DND-41 (cell line): ENCODE data around the gene SMPD4.
"Not testable (repeated sequence)": the region's sequence is repeated elsewhere in the genome, so short reads cannot be mapped to it uniquely, and the experiment has no call there.

Experiments
- CTCF ChIP-seq: IDR thresholded peaks from 2 replicates; pipeline ENCODE4 v1.5.1; 2012; ENCODE audit warnings: borderline replicate concordance, low read length, moderate library complexity, mild to moderate bottlenecking; ENCODE audit not compliant: poor library complexity, severe bottlenecking; ENCODE audit errors: extremely low read depth
- EZH2 ChIP-seq: IDR thresholded peaks from 3 replicates; pipeline ENCODE4 v1.6.1; 2012; ENCODE audit warnings: borderline replicate concordance, low read depth, mild to moderate bottlenecking, moderate library complexity, low read length, inconsistent platforms; ENCODE audit not compliant: severe bottlenecking

DNA sequence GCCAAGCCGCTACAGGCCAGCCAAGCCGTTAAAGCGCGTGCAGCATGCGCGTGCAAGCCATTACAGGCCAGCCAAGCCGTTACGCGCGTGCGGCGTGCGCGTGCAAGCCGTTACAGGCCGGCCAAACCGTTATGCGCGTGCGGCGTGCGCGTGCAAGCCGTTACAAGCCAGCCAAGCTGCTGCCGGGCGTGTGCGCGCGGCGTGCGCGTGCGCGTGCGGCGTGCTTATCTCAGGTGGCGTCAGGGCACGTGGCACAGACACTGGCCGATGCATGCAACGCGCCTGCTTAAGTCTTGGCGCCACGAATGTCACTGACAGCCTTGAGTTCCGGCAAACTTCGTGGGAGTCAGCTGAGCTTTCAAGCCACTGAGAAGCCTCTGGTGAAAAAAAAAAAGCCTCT lies 60.5 kb downstream of the SMPD4 start:
- TF ChIP-seq CTCF, EZH2: not testable (repeated sequence)
